ENCODE results near the gene MROH2B. TPM values are rescaled to one million over a fixed set of nuclear protein-coding genes. Genes with fewer than 3 reads are reported as not detected.
A peak's percentile ranks its signal among the peaks of the same experiment; 100 is the strongest.

Gene MROH2B
- total RNA-seq, 4 donors from 2014 or later = not detected

- no peak for DNase-seq
- Histone ChIP-seq H3K36me3 (no peaks in the 10 kb centered on the region), H3K27me3 (no peaks in the 10 kb centered on the region), H3K27ac (peak overlapping the region; percentile 72), H3K9me3 (no peaks in the 10 kb centered on the region), H3K4me3 (no peak overlapping the region), H3K4me1 (no peaks in the 10 kb centered on the region)
- TF ChIP-seq CTCF (IDR thresholded peaks at IDR 0.05) = no peak
- TF ChIP-seq POLR2A (IDR thresholded peaks at IDR 0.05) = no peak
- intact Hi-C loops (cut with DNase I; ENCODE audit: low total_unique reads) = no loop called here
Observed at GRCh38 chr5:40991981-40992559, 79.1 kb downstream of the MROH2B start.

- Histone ChIP-seq H3K36me3 (no peaks in the 10 kb centered on the region), H3K27me3 (no peaks in the 10 kb centered on the region), H3K9me3 (no peaks in the 10 kb centered on the region), H3K4me3 (no peak overlapping the region), H3K4me1 (no peaks in the 10 kb centered on the region), H3K27ac (peak overlapping the region; percentile 72)
- intact Hi-C loops (cut with DNase I; ENCODE audit: low total_unique reads) = no loop called here
- DNase-seq = peak; percentile 63 to 82
- TF ChIP-seq CTCF (IDR thresholded peaks at IDR 0.05) (no peak), POLR2A (IDR thresholded peaks at IDR 0.05) (no peak)
Observed at GRCh38 chr5:40991168-40991980, 79.8 kb downstream of the MROH2B start.

- H3K4me1 ChIP-seq = no peaks in the 10 kb centered on the region
- no peak for TF ChIP-seq CTCF (IDR thresholded peaks at IDR 0.05)
- TF ChIP-seq POLR2A (IDR thresholded peaks at IDR 0.05) = no peak
- H3K4me3 ChIP-seq = no peak overlapping the region
- no peaks in the 10 kb centered on the region for H3K27me3 ChIP-seq
- no peak overlapping the region for H3K27ac ChIP-seq
- no peaks in the 10 kb centered on the region for H3K9me3 ChIP-seq
- intact Hi-C loops (cut with DNase I; ENCODE audit: low total_unique reads) = no loop called here
- no peaks in the 10 kb centered on the region for H3K36me3 ChIP-seq
- no peak for DNase-seq
Observed at GRCh38 chr5:40988746-40989510, 82.2 kb downstream of the MROH2B start.

GRCh38 chr5:40987349-40987748 is 83.8 kb downstream of the MROH2B start:
- H3K4me1 ChIP-seq = no peaks in the 10 kb centered on the region
- no peak for DNase-seq
- no peaks in the 10 kb centered on the region for H3K27me3 ChIP-seq
- intact Hi-C loops (cut with DNase I; ENCODE audit: low total_unique reads) = no loop called here
- H3K36me3 ChIP-seq = no peaks in the 10 kb centered on the region
- no peak overlapping the region for H3K27ac ChIP-seq
- no peak for TF ChIP-seq POLR2A (IDR thresholded peaks at IDR 0.05)
- TF ChIP-seq CTCF (IDR thresholded peaks at IDR 0.05) = no peak
- no peak overlapping the region for H3K4me3 ChIP-seq
- no peaks in the 10 kb centered on the region for H3K9me3 ChIP-seq

GRCh38 chr5:40986666-40987065 is 84.5 kb downstream of the MROH2B start:
- Histone ChIP-seq H3K4me1 (no peaks in the 10 kb centered on the region), H3K4me3 (no peak overlapping the region), H3K36me3 (no peaks in the 10 kb centered on the region), H3K9me3 (no peaks in the 10 kb centered on the region), H3K27ac (no peak overlapping the region), H3K27me3 (no peaks in the 10 kb centered on the region)
- DNase-seq = no peak
- TF ChIP-seq CTCF (IDR thresholded peaks at IDR 0.05) (no peak), POLR2A (IDR thresholded peaks at IDR 0.05) (no peak)
- intact Hi-C loops (cut with DNase I; ENCODE audit: low total_unique reads) = no loop called here
